ENCODE data around the gene GTF2B.
"Not testable (repeated sequence)": the region's sequence is repeated elsewhere in the genome, so short reads cannot be mapped to it uniquely, and the experiment has no call there.

The GTF2B gene

GRCh38 chr1:88873737-88874349 is 17.5 kb downstream of the GTF2B start:
- no peak overlapping the region for H3K27ac ChIP-seq (ENCODE audit: extremely low read depth, low read depth, low read length)
- no peaks in the 10 kb centered on the region for H3K4me1 ChIP-seq (ENCODE audit: control insufficient read depth, insufficient read depth, low read length)
- H3K4me3 ChIP-seq (ENCODE audit: low read depth, low read length), result no peak overlapping the region
- TF ChIP-seq ZNF544 (tag by site-specific recombination; IDR thresholded peaks at IDR 0.05) (no peak), ZNF214 (tag by site-specific recombination; IDR thresholded peaks at IDR 0.05; ENCODE audit: borderline replicate concordance) (no peak)
- H3K36me3 ChIP-seq (ENCODE audit: control insufficient read depth in 2 of 2, insufficient read depth in 1 of 2, low read length in 2 of 2), result peaks cover 0 to 6% of the 10 kb centered on the region in 2 experiments; a peak in 2 of 3 replicates
- ChIA-PET POLR2A (interaction anchor here (0.6 kb wide), 1 partner anchor 314 kb away, joined by 3 read pairs; no protein-coding TSS in a partner anchor), CTCF (interaction anchor here (0.6 to 0.7 kb wide), 2 partner anchors 14 to 366 kb away, joined by 3 to 5 read pairs; no protein-coding TSS in a partner anchor)
- no peaks in the 10 kb centered on the region for H3K9me3 ChIP-seq (ENCODE audit: control insufficient read depth, insufficient read depth, low read depth, low read length)

- H3K4me1 ChIP-seq (ENCODE audit: control insufficient read depth, insufficient read depth, low read length); H3K27ac ChIP-seq (ENCODE audit: extremely low read depth, low read depth, low read length); H3K36me3 ChIP-seq (ENCODE audit: control insufficient read depth in 2 of 2, insufficient read depth in 1 of 2, low read length in 2 of 2); POLR2A ChIA-PET; H3K4me3 ChIP-seq (ENCODE audit: low read depth, low read length); H3K9me3 ChIP-seq (ENCODE audit: control insufficient read depth, insufficient read depth, low read depth, low read length); CTCF ChIA-PET: not testable (repeated sequence)
Measured at GRCh38 chr1:88869644-88870043, 21.7 kb downstream of the GTF2B start.

GRCh38 chr1:88867743-88868521 is 23.4 kb downstream of the GTF2B start:
- H3K4me3 ChIP-seq (ENCODE audit: low read depth, low read length), result no peak overlapping the region
- ChIA-PET CTCF (interaction anchor here (0.6 to 2.2 kb wide), 2 partner anchors 10 to 538 kb away, joined by 4 to 17 read pairs; no protein-coding TSS in a partner anchor), POLR2A (interaction anchor here (0.7 kb wide), 1 partner anchor 23 kb away, joined by 3 read pairs; the partner anchor contains the start of gene GTF2B)
- no peak overlapping the region for H3K27ac ChIP-seq (ENCODE audit: extremely low read depth, low read depth, low read length)
- TF ChIP-seq ZNF521 (tag by site-specific recombination; IDR thresholded peaks at IDR 0.05), result no peak
- TF ChIP-seq ZNF707 (tag by site-specific recombination; IDR thresholded peaks at IDR 0.05), result no peak
- TF ChIP-seq ZNF138 (tag by site-specific recombination; IDR thresholded peaks at IDR 0.05; ENCODE audit: borderline replicate concordance), result no peak
- no peak for TF ChIP-seq ZNF37A (tag by site-specific recombination; IDR thresholded peaks at IDR 0.05)
- no peak for TF ChIP-seq TSHZ1 (tag by site-specific recombination; IDR thresholded peaks at IDR 0.05; ENCODE audit: borderline replicate concordance)
- TF ChIP-seq ZSCAN5A (tag by site-specific recombination; IDR thresholded peaks at IDR 0.05), result no peak
- TF ChIP-seq ZNF639 (tag by site-specific recombination; IDR thresholded peaks at IDR 0.05), result no peak
- TF ChIP-seq ZNF514 (tag by site-specific recombination; IDR thresholded peaks at IDR 0.05), result no peak
- no peak for TF ChIP-seq RBAK (tag by site-specific recombination; IDR thresholded peaks at IDR 0.05)
- no peak for TF ChIP-seq ZFP69B (tag by site-specific recombination; IDR thresholded peaks at IDR 0.05)
- no peak for TF ChIP-seq ZFHX2 (tag by site-specific recombination; conservative IDR thresholded peaks at IDR 0.05)
- TF ChIP-seq ZNF350 (tag by site-specific recombination; IDR thresholded peaks at IDR 0.05), result no peak
- TF ChIP-seq ZBTB49 (tag by site-specific recombination; IDR thresholded peaks at IDR 0.05; ENCODE audit: low read depth), result no peak
- TF ChIP-seq ZNF248 (tag by site-specific recombination; IDR thresholded peaks at IDR 0.05), result no peak
- TF ChIP-seq GLIS1 (tag by site-specific recombination; IDR thresholded peaks at IDR 0.05), result no peak
- TF ChIP-seq ZEB2 (tag by site-specific recombination; IDR thresholded peaks at IDR 0.05), result no peak
- H3K4me1 ChIP-seq (ENCODE audit: control insufficient read depth, insufficient read depth, low read length), result no peaks in the 10 kb centered on the region
- no peaks in the 10 kb centered on the region for H3K9me3 ChIP-seq (ENCODE audit: control insufficient read depth, insufficient read depth, low read depth, low read length)
- H3K36me3 ChIP-seq (ENCODE audit: control insufficient read depth in 2 of 2, insufficient read depth in 1 of 2, low read length in 2 of 2), result peaks cover 10 to 12% of the 10 kb centered on the region in 2 experiments

Measured in HEK293 (cell line).